ENCODE results near the gene MRC2.
"Not testable (repeated sequence)": the region's sequence is repeated elsewhere in the genome, so short reads cannot be mapped to it uniquely, and the experiment has no call there.

Gene MRC2

GRCh38 chr17:62612289-62612688, 15.2 kb upstream of the MRC2 start:
- not testable (repeated sequence) for DNase-seq

- not testable (repeated sequence) for DNase-seq
Observed at GRCh38 chr17:62613095-62613494, 14.4 kb upstream of the MRC2 start.

- no peak for DNase-seq
Observed at GRCh38 chr17:62614142-62614541, 13.3 kb upstream of the MRC2 start.

- DNase-seq: no peak
Observed at GRCh38 chr17:62615503-62615902, 12.0 kb upstream of the MRC2 start.

- no peak for DNase-seq
Observed at GRCh38 chr17:62616993-62617893, 10.2 kb upstream of the MRC2 start.

GRCh38 chr17:62617894-62618472, 9.5 kb upstream of the MRC2 start:
- DNase-seq: no peak

- DNase-seq: no peak
Observed at GRCh38 chr17:62618647-62619416, 8.6 kb upstream of the MRC2 start.

GRCh38 chr17:62619417-62620155, 7.9 kb upstream of the MRC2 start:
- DNase-seq: no peak

GRCh38 chr17:62621223-62621622, 6.2 kb upstream of the MRC2 start:
- no peak for DNase-seq

GRCh38 chr17:62625184-62625869, 2.1 kb upstream of the MRC2 start:
- DNase-seq: no peak

GRCh38 chr17:62625870-62626200, 1.6 kb upstream of the MRC2 start:
- no peak for DNase-seq

GRCh38 chr17:62626719-62627218, 701 bp upstream of the MRC2 start:
- DNase-seq: no peak

GRCh38 chr17:62627904-62628633, 599 bp downstream of the MRC2 start:
- peak; percentile 59 to 63 for DNase-seq

- DNase-seq: no peak
Observed at GRCh38 chr17:62628831-62629555, 1.5 kb downstream of the MRC2 start.

GRCh38 chr17:62629556-62630364, 2.3 kb downstream of the MRC2 start:
- no peak for DNase-seq

- no peak for DNase-seq
Observed at GRCh38 chr17:62630365-62631085, 3.1 kb downstream of the MRC2 start.

GRCh38 chr17:62631086-62631935, 3.8 kb downstream of the MRC2 start:
- DNase-seq: no peak
